IPS-11a (cell line): Measurements from ENCODE around the gene LTBP4.

Experiments used
- H3K4me3 ChIP-seq: one replicate; pipeline ENCODE4 v1.5.1; 2013; ENCODE audit warnings: low read depth, low read length, control low read depth

LTBP4 gene

DNA sequence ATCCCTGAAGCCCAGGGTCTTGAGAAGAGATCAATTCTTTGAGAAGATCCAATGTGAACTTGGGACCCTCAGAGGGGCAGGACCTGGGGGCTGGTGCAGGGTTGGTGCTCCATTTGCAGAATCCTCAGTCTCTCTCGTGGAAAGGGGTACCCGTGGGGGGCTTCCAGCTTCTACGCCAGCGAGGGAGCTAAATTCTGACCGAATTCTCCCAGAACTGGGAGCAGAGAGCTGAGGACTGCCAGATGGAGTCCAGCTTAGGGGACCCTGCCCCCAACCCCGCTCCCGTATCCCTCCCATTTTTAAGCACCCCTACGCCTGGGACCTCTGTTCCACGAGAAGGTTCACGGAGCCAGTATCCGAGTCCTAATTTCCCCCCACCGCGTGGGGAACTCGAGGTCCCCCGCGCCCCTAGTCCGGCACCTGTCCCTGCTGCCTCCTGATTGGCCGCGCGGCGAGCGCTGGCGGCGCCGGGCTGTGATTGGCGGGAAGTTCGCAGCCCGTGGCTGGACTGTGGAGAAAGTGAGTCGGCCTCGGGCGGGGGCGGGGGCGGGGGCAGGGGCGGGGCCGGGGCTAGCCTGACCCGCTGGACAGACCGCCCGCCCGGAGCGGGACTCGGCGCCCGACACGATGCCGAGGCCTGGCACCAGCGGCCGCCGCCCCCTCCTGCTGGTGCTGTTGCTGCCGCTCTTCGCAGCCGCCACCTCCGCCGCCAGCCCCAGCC lies 4.4 kb upstream of the LTBP4 start:
- no peak overlapping the region for H3K4me3 ChIP-seq

DNA sequence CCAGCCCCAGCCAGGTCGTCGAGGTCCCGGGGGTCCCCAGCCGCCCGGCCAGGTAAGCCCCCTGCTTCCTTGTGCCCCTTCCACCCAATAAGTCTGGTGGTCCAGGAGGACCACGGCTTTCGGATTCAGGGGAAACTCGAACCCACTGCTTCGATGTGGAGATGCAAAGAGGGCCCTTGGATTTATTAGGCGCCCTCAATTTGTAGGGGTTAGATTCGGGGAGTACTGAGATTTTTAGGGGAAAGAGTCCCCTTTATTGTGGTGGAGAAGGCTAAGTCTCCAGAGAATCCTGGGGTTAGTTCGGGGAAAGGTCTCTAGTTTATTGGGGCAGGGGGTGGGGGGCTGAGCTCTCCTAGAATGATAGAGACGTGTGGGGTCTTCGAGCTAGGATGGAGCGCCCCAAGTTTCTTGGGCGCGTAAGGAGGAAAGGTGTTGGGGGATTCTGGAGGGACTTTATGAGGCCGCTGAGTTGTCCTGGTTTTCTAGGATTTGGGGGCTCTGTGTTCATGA lies 3.8 kb upstream of the LTBP4 start:
- H3K4me3 ChIP-seq = no peak overlapping the region

DNA sequence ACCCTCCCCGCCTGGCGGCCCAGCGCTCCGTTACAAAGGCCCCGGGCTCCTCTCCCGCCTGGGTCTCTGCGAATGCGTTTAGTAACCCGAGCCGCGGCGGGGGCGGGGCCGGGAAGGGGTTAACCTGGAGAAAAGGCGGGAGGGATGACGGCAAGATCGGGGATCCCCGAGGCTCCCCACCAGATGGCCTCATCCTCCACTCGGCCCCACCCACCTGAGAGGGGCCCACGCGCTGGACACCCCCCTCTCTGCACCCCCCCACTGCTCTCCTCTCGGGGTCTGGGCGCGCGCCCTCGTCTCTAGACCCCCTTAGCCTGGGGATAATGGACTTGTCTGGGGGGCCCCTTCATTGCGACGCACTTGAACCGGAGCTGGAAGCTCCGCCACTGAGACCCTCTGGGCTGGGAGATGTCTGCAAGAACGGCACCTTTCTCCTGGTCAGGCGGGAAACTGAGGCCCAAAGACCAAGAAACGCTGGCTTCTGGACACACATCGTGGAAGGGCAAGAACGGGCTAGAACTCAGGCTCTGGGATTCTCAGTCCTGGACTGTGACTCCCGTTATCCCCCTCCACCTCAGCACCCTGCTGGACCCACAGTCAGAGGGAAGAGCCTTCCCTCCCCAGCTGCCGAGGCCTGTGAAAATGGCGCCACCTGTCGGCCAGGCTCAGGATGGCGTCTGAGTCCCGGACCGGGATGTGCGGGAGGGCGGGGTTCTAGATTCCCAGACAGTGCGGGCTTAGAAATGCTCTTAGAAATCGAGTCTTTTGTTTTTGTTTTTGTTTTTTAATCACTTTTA lies 2.9 kb upstream of the LTBP4 start:
- H3K4me3 ChIP-seq = peak overlapping the region; percentile 51

DNA sequence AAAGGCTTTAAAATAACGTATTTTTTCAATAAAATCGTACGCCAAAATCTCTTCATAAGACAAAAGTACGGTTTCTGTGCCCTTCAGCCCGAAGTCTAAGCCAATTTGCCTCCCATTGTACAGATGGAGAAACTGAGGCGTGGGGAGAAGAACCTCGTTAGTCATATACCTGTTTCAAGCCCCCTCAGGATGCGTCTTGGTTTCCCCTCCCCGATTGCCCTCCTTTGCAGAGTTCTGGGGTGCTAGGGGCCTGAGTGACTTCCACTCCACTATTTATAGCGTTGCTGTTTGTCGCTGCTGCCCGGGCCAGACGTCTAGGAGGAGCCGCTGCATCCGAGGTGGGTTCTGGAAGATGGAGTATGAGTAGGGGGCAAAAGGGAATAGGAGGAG lies 2.3 kb upstream of the LTBP4 start:
- H3K4me3 ChIP-seq = no peak overlapping the region

DNA sequence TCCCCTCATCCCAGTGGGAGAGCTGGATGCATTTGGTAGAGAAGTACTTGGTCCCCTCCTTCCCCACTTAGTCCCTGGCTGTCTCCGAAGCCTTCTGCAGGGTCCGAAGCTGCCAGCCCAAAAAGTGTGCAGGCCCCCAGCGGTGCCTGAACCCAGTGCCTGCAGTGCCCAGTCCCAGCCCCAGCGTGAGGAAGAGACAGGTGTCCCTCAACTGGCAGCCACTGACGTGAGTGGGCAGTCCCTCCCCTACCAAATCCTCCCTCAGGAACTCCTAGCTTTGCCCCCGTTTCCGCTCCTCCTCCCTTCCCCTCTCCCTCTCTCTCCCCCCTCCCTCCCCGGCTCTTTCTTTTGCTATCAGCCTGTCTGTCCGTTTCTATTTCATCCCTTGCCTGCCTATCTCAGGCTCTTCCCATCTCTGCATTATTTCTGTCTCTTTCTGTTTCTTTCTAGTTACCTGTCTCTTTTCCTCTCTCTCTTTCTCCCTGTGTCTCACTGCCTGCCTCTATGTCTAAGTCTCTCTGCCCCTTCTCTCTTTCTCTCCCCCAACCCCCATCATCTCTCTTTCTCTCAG lies 1.8 kb upstream of the LTBP4 start:
- no peak overlapping the region for H3K4me3 ChIP-seq

DNA sequence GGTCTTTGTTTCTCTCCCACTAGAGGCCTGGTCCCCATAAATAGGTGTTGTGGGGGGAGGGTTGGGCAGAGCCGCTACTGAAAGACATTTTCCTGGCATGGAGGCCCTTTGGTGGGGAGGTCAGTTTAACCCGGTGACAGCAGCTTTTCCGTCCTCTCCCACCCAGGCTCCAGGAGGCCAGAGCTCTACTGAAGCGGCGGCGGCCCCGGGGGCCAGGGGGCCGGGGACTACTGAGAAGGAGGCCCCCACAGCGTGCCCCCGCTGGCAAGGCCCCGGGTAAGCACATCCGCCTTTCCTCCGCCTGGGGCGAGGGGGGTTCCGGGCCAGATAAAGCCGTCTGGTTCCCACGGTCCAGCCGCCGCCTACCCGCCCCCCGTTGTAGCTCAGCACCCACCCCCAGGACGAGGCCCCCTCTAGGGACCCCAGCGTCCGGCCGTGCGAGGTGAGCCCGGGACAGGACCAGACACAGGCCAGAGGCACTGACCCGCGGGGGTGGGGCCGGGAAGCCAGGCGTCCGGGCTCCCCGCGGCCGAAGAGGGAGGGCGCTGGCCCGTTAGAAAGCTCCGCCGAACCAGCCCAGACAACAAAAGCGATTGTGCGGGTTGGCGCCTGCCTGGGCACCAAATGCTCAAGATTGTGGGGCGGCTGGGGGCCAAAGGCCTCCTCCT lies 1.1 kb upstream of the LTBP4 start:
- no peak overlapping the region for H3K4me3 ChIP-seq

DNA sequence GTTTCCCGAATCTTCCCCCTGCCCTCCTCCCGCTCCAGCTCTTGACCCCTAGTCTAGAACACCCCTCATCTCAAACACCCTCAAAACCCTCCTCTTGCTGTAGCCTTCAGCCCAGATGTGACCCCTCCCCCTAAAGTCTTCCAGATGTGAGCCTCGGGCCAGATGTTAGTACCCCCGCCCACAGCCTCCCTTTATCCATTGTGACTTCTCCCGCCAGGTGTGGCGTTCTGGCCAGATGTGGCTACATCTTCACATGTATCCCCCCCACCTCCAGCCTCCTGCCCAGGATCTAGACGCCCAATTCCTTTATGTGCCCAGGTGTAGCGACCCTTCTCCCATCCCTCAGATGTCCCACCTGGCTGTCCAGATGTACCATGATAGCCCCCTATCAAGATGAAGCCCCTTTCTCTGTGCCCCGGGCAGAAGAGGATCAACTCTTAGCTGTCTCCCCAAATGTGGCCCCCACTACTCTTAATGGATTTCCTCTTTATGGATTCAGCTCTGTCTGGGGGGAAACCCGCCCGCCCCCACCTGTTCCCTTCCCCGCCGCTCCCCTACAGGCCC lies 517 bp upstream of the LTBP4 start:
- no peak overlapping the region for H3K4me3 ChIP-seq

DNA sequence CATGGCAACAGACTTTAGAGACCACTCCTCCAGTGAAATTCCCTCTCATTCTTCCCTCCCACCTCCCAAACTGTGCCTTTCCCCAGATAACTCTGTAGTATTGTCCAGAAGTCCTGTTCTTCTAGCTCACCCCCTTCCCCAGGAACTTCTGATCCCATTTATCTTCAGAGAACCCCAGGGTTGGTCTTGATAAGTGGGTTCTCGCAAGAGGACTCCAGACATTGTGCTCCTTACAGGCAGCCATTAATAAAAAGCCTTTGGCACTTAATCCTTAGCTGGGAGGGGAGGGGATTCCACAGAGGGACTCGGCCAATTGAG lies 1.9 kb downstream of the LTBP4 start:
- H3K4me3 ChIP-seq = no peak overlapping the region

DNA sequence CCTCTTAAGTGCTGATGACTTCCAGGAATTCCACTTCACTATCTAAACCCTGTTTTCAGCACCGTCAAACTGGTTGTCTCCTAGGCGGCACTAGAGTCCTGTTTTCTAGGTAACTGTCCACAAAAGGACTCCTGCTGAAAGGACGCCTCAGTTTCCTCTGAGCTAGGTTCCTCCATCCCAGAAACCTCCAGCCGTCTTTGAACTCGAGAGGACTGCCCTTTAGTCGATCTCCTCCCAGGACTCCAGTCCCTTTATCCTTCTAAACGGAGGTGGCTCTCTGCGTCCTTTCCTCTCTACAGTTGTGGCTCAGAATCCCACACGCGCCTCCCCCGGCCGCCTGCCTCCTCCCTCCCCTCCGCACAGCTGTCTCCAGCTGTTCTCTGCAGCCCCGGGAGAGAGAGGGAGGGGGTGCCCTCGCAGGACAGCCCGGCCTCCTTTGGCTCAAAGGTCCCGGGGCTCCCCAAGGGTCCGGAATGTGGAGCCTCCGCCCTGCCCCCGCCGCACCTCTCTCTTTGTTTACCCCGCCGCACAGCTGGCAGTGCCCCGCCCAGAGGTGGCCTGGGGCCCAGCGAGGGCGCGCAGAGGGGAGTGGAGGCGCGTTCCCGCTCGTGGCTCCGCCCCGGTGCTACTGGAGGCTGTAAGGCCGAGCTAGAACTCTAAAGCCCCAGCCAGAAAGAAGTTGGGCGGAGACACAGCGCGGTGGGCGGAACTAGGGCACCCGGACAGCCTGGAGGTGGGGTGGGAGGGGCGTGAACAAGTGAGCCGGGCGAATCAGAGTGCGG lies 2.4 kb downstream of the LTBP4 start:
- H3K4me3 ChIP-seq = peak overlapping the region; percentile 30

DNA sequence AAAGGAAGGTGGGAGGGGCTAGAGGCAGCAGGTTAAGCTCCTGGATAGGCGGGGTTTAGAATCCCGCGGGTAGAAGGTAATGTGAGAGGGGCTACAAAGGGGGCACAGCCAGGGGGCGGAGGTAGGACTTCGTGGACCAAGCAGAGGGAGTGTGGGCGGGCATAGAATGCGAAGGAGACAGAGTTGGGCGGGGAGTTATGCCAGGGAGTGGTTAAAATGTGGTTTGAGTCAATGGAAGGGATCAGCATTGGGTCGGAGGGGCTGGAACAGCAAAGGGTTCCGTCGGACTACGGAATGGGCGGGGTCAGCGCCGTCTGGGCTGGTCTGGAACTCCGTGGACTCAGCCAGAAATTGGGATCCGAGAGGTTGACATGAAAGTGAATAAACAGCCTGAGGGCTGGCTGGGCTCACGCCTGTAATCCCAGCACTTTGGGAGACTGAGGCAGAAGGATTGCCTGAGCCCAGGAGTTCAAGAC lies 3.0 kb downstream of the LTBP4 start:
- H3K4me3 ChIP-seq = no peak overlapping the region

DNA sequence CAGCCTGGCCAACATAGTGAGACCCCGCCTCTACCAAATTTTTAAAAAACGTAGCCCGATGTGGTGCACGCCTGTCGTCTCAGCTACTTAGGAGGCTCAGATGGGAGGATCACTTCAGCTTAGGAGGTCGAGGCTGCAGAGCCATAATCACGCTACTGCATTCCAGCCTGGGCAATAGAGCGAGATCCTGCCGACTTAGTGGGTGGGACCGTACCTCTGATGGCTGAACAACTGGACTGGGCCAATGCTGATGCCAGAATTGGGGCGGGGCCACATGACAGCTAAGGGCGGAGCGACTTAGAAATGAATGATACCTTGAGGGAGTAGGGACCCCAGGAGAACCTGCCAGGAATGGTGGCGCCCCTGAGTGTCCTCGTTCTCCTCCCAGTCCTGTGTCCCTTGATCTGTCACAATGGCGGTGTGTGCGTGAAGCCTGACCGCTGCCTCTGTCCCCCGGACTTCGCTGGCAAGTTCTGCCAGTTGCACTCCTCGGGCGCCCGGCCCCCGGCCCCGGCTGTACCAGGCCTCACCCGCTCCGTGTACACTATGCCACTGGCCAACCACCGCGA lies 3.6 kb downstream of the LTBP4 start:
- peak overlapping the region; percentile 20 for H3K4me3 ChIP-seq

DNA sequence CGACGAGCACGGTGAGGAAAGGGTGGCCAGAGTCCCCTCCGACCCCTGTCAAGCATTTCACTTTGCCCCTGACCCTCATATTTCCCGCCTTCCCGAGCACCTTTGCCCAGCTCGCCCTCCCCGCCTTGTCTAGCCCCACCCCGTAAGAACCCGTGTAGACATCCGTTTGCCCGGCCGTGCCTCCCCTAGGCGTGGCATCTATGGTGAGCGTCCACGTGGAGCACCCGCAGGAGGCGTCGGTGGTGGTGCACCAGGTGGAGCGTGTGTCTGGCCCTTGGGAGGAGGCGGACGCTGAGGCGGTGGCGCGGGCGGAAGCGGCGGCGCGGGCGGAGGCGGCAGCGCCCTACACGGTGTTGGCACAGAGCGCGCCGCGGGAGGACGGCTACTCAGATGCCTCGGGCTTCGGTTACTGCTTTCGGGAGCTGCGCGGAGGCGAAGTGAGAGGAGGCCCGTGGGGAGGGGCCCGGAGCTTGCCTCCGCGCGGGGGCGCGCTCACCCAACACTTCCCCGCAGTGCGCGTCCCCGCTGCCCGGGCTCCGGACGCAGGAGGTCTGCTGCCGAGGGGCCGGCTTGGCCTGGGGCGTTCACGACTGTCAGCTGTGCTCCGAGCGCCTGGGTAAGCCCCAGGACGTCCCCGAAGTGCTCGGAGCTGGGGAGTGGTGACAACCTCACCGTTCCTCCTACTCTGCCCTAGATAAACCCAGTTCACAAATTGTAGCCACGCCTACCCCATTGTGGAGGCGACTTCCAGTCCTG lies 4.2 kb downstream of the LTBP4 start:
- H3K4me3 ChIP-seq = peak overlapping the region; percentile 20

DNA sequence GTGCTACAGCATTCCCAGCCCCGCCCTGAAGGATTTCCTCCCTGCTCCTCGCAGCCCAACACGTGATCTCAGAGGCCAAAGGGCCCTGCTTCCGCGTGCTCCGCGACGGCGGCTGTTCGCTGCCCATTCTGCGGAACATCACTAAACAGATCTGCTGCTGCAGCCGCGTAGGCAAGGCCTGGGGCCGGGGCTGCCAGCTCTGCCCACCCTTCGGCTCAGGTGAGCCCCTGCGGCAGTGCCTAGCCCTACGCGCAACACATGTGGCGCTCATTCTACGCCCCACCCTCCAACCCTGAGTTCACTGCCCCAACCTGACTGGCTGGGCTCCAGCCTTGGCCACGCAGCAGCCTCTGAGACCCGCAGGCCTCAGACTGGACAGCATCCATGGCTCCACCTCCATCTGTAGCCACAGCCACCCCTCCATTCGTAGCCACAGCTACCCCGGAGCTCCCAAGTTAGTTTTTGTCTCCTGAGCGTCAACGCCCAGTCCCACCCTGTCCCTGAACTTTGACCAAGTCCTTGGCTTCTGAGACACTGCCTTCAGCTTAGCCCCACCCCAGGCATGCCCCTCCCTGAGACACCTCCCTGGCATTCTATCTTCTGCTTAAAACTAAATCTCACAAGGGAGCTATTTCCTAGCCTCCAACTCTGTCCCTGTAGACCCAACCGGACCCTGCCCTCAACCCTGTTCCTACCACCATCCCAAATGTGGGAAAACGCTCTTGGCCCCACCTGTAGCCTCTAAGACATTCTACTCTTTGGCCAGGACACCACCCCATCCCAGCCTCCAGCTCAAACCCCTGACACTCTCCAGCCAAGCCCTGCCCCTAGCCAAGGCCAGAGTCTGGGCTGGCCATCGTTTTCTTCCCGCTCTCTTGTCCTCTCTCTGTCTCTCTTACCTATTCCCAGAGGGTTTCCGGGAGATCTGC lies 6.4 kb downstream of the LTBP4 start:
- H3K4me3 ChIP-seq = no peak overlapping the region

DNA sequence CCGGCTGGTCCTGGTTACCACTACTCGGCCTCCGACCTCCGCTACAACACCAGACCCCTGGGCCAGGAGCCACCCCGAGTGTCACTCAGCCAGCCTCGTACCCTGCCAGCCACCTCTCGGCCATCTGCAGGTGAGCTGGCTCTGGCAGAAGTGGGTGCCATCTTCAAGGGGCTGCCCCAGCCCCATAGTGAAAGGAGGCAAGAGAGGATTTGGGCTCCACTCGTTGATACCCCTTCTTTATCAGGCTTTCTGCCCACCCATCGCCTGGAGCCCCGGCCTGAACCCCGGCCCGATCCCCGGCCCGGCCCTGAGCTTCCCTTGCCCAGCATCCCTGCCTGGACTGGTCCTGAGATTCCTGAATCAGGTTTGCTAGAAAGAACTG lies 7.1 kb downstream of the LTBP4 start:
- no peak overlapping the region for H3K4me3 ChIP-seq

DNA sequence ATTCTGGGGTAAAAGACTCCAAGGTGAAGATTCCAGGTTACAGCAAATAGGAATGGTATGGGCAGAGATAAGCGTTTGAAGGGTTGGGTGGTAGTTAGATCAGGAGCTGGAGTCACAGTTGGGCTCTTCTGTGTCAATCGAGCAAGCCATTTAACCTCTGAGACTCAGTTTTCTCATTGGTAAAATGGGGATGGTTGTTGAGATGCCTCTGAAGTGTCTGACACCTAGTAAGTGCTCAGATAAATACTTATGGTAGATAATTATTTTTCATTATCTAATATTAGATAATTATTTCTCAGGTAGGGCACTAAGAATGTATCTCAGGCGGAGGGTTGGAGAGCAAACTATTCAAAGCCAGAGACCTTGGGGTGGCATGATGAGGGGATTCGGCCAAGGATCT lies 7.8 kb downstream of the LTBP4 start:
- peak overlapping the region; percentile 41 for H3K4me3 ChIP-seq

DNA sequence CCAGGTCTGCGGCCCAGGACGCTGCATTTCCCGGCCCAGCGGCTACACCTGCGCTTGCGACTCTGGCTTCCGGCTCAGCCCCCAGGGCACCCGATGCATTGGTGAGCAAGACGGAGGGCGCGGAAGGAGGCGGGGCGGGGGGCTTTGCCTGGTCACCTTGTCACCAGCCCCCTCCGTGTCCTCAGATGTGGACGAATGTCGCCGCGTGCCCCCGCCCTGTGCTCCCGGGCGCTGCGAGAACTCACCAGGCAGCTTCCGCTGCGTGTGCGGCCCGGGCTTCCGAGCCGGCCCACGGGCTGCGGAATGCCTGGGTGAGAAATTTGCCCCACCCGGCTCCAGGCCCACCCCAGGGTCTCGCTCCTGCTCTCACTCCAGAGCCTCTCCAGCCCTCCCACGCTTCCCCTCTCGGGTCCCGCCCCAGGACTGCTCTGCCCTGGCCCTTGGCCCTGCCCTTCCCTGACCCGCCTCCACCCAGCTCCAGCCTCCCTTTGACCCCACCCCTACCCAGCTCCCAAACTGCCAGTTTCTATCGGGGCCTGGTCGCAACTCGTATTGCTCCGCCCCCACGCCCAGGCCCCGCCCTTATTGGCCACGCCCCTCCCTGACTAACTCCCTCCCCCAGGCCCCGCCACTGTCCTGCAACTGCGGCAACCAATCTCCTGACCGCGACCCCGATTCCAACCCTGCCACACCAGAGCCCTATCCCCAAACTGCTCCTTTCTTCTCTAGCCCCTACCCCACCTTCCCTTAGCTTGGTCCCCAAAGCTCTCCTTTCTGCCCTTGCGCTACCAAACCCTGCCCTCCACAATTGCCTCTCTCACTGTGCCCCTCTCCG lies 8.6 kb downstream of the LTBP4 start:
- peak overlapping the region; percentile 41 for H3K4me3 ChIP-seq

DNA sequence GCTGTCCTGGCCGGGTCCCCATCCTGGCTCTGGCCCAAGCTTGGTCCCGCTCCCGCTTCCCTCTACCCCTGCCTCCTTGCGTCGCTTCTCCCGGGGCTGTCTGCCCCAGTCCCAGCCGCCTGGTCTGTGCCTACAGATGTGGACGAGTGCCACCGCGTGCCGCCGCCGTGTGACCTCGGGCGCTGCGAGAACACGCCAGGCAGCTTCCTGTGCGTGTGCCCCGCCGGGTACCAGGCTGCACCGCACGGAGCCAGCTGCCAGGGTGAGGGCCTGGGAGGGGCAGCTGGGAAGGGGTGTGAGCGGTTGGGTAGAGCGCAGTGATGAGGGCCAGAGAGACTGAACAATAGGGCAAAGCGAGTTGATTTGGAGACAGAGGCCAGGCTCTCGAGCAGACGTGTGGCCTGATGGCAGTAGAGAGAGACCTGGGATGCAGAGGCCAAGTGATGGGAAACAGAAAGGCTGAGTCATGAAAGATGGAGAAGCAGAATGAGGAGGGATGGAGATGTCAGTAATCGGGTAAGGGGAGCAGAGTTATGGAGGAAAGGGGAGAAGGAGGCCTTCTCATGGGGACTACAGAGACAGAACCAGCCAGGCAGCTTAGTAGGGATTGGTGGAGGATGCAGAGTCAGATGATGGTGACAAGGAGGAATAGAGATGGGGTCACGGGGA lies 9.4 kb downstream of the LTBP4 start:
- H3K4me3 ChIP-seq = peak overlapping the region; percentile 24
